Tibial nerve (tissue), 4 donors: ENCODE data around the gene EPB41L4B.

Experiments used
- CTCF ChIP-seq, 5 experiments: fragments of 200-600 bp in 3 of 5; fragments of 450-650 bp in 2 of 5; sonication (generic) in 3 of 5; IDR thresholded peaks; one replicate each; pipeline ENCODE4 v1.5.1; 2016 to 2019; ENCODE audit warnings: antibody characterized with exemption in 5 of 5, mild to moderate bottlenecking in 3 of 5, moderate library complexity in 2 of 5
- EP300 ChIP-seq, 2 donors: sonication (generic); formaldehyde crosslinking; IDR thresholded peaks; one replicate each; pipeline ENCODE4 v1.6.1; 2017; ENCODE audit warnings: antibody characterized with exemption in 2 of 2, mild to moderate bottlenecking in 1 of 2
- POLR2A ChIP-seq, 2 donors: fragments of 450-650 bp; IDR thresholded peaks; one replicate each; pipeline ENCODE4 v1.6.1; 2017; ENCODE audit warnings: antibody characterized with exemption in 2 of 2, mild to moderate bottlenecking in 2 of 2, moderate library complexity in 2 of 2

- TF ChIP-seq CTCF (IDR thresholded peaks at IDR 0.05) (no peak), POLR2A (IDR thresholded peaks at IDR 0.05) (no peak), EP300 (IDR thresholded peaks at IDR 0.05) (no peak)
Observed at GRCh38 chr9:109307380-109308240, 13.2 kb downstream of the EPB41L4B start.
